BLaER1 (cell line): ENCODE results near the gene TRAPPC2L.

ENCODE experiments used
- H3K27ac ChIP-seq: shearing (Covaris generic); formaldehyde crosslinking; 2 replicates; pipeline ENCODE4 v1.8.1; 2022
- H3K27me3 ChIP-seq: shearing (Covaris generic); formaldehyde crosslinking; 2 replicates; pipeline ENCODE4 v1.8.1; 2022
- H3K36me3 ChIP-seq: shearing (Covaris generic); formaldehyde crosslinking; 2 replicates; pipeline ENCODE4 v1.8.1; 2022
- H3K4me1 ChIP-seq: shearing (Covaris generic); formaldehyde crosslinking; 2 replicates; pipeline ENCODE4 v1.8.1; 2022
- H3K4me2 ChIP-seq: shearing (Covaris generic); formaldehyde crosslinking; 2 replicates; pipeline ENCODE4 v1.8.1; 2022
- H3K4me3 ChIP-seq: shearing (Covaris generic); formaldehyde crosslinking; 2 replicates; pipeline ENCODE4 v1.8.1; 2022
- H3K9ac ChIP-seq: shearing (Covaris generic); formaldehyde crosslinking; 2 replicates; pipeline ENCODE4 v1.8.1; 2022
- H3K9me3 ChIP-seq: shearing (Covaris generic); formaldehyde crosslinking; 2 replicates; pipeline ENCODE4 v1.8.1; 2022
- H4K20me1 ChIP-seq: shearing (Covaris generic); formaldehyde crosslinking; 2 replicates; pipeline ENCODE4 v1.8.1; 2022
- Cebpa-rat ChIP-seq: shearing (Covaris generic); IDR thresholded peaks from 2 replicates; pipeline ENCODE4 v1.8.1; 2022

TRAPPC2L gene

DNA sequence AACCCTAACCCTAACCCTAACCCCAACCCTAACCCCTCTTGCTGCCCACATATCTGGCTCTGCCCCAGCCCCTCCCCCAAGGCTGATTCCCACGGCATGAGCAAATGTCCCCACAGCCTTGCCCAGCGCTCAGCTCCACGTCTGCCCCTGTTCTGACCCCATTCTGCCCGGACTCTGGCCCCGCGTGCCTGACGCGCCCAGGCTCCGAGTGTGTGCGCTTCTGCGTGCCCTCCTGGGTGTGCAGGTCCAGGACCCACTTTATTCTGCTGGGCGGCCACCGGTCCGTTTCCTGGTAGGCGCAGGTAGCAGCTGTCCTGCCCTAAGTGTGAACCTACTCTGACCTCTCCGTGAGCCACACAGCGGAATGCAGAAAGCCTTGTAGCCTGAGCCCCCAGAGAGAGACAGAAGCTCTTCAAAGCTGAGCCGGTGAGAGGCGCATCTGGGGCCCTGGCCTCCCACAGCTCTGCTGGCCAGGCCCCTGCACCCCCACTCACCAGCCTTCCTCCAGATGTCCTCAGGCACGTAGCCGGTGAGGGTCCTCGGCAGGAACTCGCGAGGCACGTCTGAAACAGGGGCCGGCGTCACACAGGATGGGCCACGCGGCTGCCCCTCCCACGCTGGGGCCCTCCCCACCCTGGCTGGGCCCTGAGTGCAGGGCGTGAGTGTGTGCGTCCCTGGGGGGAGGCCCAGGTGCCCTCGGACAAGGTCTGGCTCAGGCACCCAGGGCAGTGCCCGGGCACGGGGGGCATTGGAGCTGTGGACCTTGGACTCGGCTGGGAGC, 23.5 kb downstream of the TRAPPC2L start:
- H3K9me3 ChIP-seq: no peaks in the 10 kb centered on the region
- H4K20me1 ChIP-seq: peaks cover 94% of the 10 kb centered on the region
- H3K27me3 ChIP-seq: no peaks in the 10 kb centered on the region
- H3K9ac ChIP-seq: no peak overlapping the region
- peak overlapping the region; percentile 45 for H3K4me2 ChIP-seq
- peaks cover 73% of the 10 kb centered on the region for H3K4me1 ChIP-seq
- H3K27ac ChIP-seq: peak overlapping the region; percentile 38
- H3K36me3 ChIP-seq: peaks cover 96% of the 10 kb centered on the region
- H3K4me3 ChIP-seq: no peak overlapping the region
- no peak for TF ChIP-seq Cebpa-rat

DNA sequence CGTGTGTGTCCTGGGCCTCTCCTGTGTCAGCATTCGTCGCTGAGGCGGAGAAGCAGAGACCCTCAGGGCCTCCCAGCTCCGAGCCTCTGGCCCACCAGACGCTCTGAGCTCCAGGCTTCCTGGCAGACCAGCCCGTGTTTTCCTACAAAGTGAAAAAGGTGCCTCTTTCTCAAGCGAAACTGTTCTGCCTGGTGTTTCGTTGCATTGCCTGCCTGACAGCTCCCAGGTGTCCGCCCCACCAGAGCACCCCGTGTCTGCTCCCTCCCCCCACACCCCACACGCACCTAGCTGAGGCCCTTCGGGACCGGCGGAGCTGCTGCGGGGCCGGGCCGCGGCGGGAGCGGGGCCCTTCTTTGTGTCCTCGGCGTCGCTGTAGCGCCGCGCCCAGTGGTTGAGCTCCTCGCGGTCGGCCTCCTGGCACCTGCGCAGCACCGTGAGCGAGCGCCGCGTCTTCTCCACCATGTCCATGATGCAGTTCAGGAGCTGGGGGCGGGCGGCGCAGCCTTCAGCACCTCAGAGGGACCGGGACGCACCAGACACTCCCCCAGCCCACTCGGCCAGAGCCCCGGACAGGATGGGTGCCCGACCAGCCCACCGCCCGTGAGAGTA, 24.2 kb downstream of the TRAPPC2L start:
- Histone ChIP-seq H3K9me3 (no peaks in the 10 kb centered on the region), H3K27me3 (no peaks in the 10 kb centered on the region), H3K27ac (peak overlapping the region; percentile 38)

DNA sequence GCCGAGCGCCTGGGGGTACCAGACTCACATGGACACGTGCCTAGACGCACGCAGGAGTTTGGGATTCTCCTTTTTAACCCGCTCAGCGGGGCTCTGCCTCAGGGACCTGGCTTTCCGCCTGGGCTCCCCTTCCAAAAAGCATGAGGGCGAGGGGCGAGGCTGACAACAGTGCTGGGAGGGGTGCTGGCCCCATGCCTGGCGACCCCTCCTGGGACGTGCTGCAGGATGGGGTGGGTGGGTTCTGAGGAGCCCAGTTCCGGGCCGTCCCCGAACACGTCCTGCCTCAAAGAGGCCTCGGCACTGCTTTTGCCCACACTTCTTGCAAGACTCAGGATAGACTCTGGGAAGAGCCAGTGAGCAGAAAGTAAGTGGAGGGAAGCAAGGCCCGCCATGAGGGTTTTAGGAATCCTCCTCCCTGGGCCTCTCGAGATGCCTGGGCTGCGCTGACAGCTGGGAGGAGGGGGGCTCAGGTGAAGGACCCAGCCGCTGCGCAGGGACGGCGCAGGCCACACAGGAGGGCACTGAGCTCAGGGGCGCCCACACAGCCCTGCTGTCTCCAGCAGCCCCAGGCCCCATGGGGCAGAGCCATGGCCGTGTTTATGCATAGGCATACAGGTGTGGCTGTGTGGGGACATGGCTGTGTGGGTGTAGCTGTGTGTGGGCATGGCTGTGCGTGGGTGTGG, 24.9 kb downstream of the TRAPPC2L start:
- Histone ChIP-seq H3K27me3 (no peaks in the 10 kb centered on the region), H3K27ac (0 out of 2 replicates have a peak overlapping the region, but pooled peaks have one; percentile 6), H3K9me3 (no peaks in the 10 kb centered on the region), H3K4me1 (peaks cover 87% of the 10 kb centered on the region), H4K20me1 (peaks cover 96% of the 10 kb centered on the region), H3K9ac (no peak overlapping the region), H3K36me3 (peaks cover 95% of the 10 kb centered on the region), H3K4me2 (peak overlapping the region; percentile 87; the same call in 1 of the 2 replicates), H3K4me3 (no peak overlapping the region)
- no peak for TF ChIP-seq Cebpa-rat

More for the DNA sequence above, 24.2 kb downstream of the TRAPPC2L start:
- Histone ChIP-seq H3K9ac (no peak overlapping the region), H3K4me2 (peak overlapping the region; percentile 45), H3K36me3 (peaks cover 96% of the 10 kb centered on the region), H3K4me3 (no peak overlapping the region), H3K4me1 (peaks cover 79% of the 10 kb centered on the region), H4K20me1 (peaks cover 94% of the 10 kb centered on the region)
- TF ChIP-seq Cebpa-rat: no peak

DNA sequence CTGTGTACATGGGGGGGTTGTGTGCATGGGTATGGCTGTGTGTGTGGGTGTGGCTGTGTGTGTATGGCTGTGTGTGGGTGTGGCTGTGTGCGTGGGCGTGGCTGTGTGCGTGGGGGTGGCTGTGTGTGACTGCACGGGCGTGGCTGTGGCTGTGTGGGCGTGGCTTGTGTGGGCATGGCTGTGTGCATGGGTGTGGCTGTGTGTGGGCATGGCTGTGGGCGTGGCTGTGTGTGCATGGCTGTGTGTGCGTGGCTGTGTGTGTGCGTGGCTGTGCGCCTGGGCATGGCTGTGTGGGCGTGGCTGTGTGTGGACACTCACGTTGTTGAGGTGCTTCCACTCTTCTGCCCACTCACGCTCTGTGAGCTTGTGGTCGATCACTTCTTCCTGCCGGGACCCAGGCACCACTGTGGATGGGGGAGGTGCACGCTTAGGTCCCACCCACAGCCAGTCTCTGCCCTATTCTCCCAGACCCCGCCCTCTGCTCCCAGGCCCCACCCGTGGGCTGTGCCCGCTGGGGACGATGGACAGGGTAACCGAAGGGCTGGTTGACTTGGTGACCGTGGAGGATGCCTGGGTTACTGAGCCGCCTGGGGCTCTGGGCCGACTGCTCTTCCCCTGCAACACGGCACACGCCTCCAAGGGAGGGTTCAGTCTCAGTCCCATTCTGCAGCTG, 25.6 kb downstream of the TRAPPC2L start:
- Histone ChIP-seq H4K20me1 (peaks cover 98% of the 10 kb centered on the region), H3K9me3 (no peaks in the 10 kb centered on the region), H3K27ac (peak overlapping the region; percentile 49; the same call in 1 of the 2 replicates), H3K27me3 (no peaks in the 10 kb centered on the region), H3K4me1 (peaks cover 93% of the 10 kb centered on the region), H3K36me3 (peaks cover 91% of the 10 kb centered on the region), H3K9ac (no peak overlapping the region), H3K4me2 (peak overlapping the region; percentile 87), H3K4me3 (no peak overlapping the region)
- no peak for TF ChIP-seq Cebpa-rat

DNA sequence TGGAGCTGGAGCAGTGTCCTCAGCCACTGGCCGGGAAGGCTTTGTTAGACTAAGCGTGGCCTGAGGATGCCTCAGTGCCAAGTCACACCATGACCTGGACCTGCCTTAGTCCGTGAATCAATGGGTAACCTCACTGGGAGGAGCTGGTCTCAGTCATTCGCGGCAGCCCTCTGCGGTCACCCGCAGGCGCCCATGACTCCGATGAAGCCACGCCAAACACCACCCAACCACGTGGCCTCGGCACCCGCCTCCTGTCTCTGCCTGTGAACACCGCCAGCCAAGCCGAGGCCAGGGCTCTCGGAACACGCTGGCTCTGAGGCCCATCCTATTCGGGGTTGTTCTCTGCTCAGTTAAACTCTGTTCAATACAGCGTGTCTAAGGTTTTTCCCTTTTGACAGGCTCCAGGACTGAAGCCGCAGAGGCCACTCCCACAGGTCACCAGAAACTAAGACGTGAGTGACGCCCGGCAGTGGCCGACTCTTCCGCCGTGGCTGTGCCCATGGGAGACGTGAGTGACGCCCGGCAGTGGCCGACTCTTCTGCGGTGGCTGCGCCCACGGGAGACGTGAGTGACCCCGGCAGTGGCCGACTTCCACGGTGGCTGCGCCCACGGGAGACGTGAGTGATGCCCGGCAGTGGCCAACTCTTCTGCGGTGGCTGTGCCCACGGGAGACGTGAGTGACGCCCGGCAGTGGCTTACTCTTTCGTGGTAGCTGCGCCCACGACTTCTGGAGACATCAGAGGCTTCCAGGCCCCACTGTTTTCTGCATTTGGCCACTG, 26.4 kb downstream of the TRAPPC2L start:
- peaks cover 94% of the 10 kb centered on the region for H3K4me1 ChIP-seq
- peaks cover 83% of the 10 kb centered on the region for H3K36me3 ChIP-seq
- peak overlapping the region; percentile 49; the same call in 1 of the 2 replicates for H3K27ac ChIP-seq
- no peaks in the 10 kb centered on the region for H3K9me3 ChIP-seq
- no peaks in the 10 kb centered on the region for H3K27me3 ChIP-seq
- peaks cover 98% of the 10 kb centered on the region for H4K20me1 ChIP-seq
- no peak for TF ChIP-seq Cebpa-rat
- H3K4me3 ChIP-seq: no peak overlapping the region
- peak overlapping the region; percentile 87 for H3K4me2 ChIP-seq
- H3K9ac ChIP-seq: no peak overlapping the region

DNA sequence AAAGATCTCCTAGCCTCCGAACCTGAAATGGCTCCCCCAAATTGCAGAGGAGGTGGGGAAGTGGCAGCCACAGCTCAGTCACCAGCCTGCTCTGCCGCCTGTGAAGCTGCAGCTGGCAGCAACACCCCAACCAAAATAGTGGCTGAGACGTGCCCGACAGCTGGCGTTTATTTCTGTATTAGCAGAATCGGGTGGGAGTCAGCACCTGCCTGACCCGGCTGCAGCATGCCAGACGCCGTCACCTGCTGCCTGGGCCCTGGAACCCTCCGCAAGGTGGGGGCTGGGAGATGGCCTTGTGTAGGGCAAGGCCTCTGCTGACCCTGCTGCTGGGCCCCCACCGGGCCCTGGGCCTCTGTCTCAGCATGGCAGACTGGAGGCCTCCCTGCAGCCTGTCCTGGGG, 27.0 kb downstream of the TRAPPC2L start:
- no peaks in the 10 kb centered on the region for H3K9me3 ChIP-seq
- peaks cover 80% of the 10 kb centered on the region for H3K36me3 ChIP-seq
- H3K9ac ChIP-seq: 0 out of 2 replicates have a peak overlapping the region, but pooled peaks have one; percentile 34
- H4K20me1 ChIP-seq: peaks cover 92% of the 10 kb centered on the region
- peak overlapping the region; percentile 87 for H3K4me2 ChIP-seq
- no peaks in the 10 kb centered on the region for H3K27me3 ChIP-seq
- H3K4me1 ChIP-seq: peaks cover 93% of the 10 kb centered on the region
- TF ChIP-seq Cebpa-rat: no peak
- no peak overlapping the region for H3K4me3 ChIP-seq
- peak overlapping the region; percentile 49 for H3K27ac ChIP-seq

DNA sequence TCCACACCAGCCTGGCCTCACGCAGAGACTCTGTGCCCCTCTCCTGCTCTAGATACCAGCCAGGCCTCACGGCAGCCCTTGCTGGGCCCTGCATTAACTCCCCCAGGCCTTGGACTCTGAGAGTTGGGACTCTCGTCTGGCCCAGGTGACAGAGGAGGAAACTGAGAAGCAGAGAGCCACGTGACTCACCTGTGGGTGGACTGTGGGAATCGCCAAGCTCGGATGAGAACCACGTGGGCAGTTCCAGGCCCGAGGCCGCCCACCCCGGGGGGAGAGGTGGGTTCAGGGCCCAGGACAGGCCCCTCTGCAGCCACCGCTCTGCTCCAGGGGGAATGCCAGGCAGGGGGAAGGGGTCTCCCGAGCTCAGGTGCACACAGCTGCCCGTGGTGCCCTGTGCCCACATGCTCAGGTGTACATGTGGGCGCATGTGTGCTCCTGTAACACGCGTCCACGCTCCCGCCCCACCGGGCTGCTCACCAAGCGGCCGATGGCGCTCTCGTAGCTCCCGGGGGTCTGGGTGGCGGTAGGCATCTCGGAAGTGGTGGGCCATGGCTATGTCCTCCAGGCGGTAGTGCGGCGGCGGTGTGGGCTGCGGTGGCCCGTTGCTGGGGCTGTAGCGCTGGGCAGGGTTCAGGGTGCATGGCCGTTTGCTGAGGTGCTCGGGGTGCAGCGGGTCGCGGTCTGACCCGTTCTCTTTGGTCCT, 27.8 kb downstream of the TRAPPC2L start:
- no peak for TF ChIP-seq Cebpa-rat
- Histone ChIP-seq H3K9ac (0 out of 2 replicates have a peak overlapping the region, but pooled peaks have one; percentile 34), H3K36me3 (peaks cover 77% of the 10 kb centered on the region), H3K27ac (peak overlapping the region; percentile 49), H3K9me3 (peaks cover 4% of the 10 kb centered on the region), H3K4me1 (peaks cover 97% of the 10 kb centered on the region), H3K4me3 (no peak overlapping the region), H3K27me3 (no peaks in the 10 kb centered on the region), H3K4me2 (peak overlapping the region; percentile 87), H4K20me1 (peaks cover 84% of the 10 kb centered on the region)

DNA sequence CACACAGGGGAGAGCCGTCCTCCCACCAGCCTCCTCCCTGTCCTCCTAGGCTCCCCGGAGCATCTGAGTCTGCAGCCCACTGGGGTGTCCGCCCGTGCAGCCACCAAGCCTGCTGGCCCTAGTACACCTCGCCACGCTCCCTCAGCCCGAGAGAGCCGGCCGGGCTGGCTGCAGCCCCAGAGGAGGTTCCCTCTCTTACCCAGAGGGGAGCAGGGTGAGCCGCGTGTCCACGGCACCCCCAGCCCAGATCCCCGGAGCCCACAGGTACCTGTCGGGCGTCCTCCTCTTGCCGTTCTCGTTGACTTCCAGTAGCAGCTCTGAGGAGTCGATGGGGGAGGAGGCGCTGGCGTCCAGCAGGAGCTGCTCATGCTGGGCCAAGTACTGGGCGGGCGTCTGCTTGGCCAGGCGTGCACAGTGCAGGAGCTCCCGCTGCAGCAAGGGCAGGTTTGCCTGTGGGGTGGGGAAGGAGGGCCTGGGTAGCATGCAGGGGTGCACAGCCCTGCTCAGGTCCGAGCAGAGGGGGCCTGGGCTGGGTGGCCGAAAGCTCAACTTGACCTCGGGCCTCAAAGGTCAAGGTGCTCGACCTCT, 28.9 kb downstream of the TRAPPC2L start:
- no peak overlapping the region for H3K4me3 ChIP-seq
- H3K36me3 ChIP-seq: peaks cover 77% of the 10 kb centered on the region
- peaks cover 86% of the 10 kb centered on the region for H3K4me1 ChIP-seq

More for the DNA sequence above, 28.9 kb downstream of the TRAPPC2L start:
- peaks cover 12% of the 10 kb centered on the region for H3K9me3 ChIP-seq
- peak overlapping the region; percentile 87 for H3K4me2 ChIP-seq
- peak overlapping the region; percentile 49; the same call in 1 of the 2 replicates for H3K27ac ChIP-seq
- no peak for TF ChIP-seq Cebpa-rat
- H3K9ac ChIP-seq: no peak overlapping the region
- H4K20me1 ChIP-seq: peaks cover 82% of the 10 kb centered on the region
- no peaks in the 10 kb centered on the region for H3K27me3 ChIP-seq
